K562 (cell line): Measurements from ENCODE around the gene ZRANB1. TPM values are rescaled to one million over a fixed set of nuclear protein-coding genes. Genes with fewer than 3 reads are reported as not detected.

Experiments
- MTA1 ChIP-seq: fragments of 450-650 bp; IDR thresholded peaks from 2 replicates; pipeline ENCODE4 v1.6.1; 2017; ENCODE audit warnings: borderline replicate concordance
- POLR2H ChIP-seq: IDR thresholded peaks from 2 replicates; pipeline ENCODE4 v1.6.1; 2016; ENCODE audit warnings: missing genetic modification characterization, low read depth, mild to moderate bottlenecking, control low read depth, missing compliant biosample characterization, moderate library complexity
- ZEB2 ChIP-seq: fragments of 450-650 bp; IDR thresholded peaks from 2 replicates; pipeline ENCODE4 v1.6.1; 2016
- ZNF445 ChIP-seq: fragments of 250-450 bp; sonication (Bioruptor Pico); IDR thresholded peaks from 2 replicates; pipeline ENCODE4 v1.4.0; 2020; ENCODE audit warnings: low read depth, mild to moderate bottlenecking, moderate library complexity
- ZNF77 ChIP-seq: fragments of 250-450 bp; sonication (Bioruptor Pico); IDR thresholded peaks from 2 replicates; pipeline ENCODE4 v1.5.0; 2020
- polyA plus RNA-seq, 8 experiments: library from polyadenylated mRNA; depleted of rRNA in 4 of 8; stranded (reverse) in 5 of 8; unstranded in 3 of 8; fragments of >200 nt; fragmentation: Nextera tagmentation in 2 of 8; fragmentation: Illumina TruSeq in 1 of 8; extraction: Ambion mirVana in 2 of 8; extraction: Trizol in 1 of 8; gene quantifications; 2 replicates each; pipeline versions ENCODE4 v1.2.1 to v1.2.3, GENCODE V29; 2011 to 2014; ENCODE audit warnings: inconsistent platforms in 1 of 8, missing spikeins in 1 of 8
- total RNA-seq, 7 experiments: library from RNA; depleted of rRNA in 6 of 7; stranded (reverse); fragments of >200 nt in 6 of 7; fragmentation: Illumina TruSeq in 2 of 7; extraction: Trizol in 2 of 7; gene quantifications; 2 replicates each; pipeline versions ENCODE4 v1.2.1 to v1.2.3, GENCODE V29; 2011 to 2021; ENCODE audit warnings: low replicate concordance in 1 of 7
- TF ChIP-seq, protein P1 (sequence below): fragments of 450-650 bp; formaldehyde crosslinking; IDR thresholded peaks from 2 replicates; pipeline ENCODE4 v1.4.0; 2020; ENCODE audit warnings: mild to moderate bottlenecking, moderate library complexity
- TF ChIP-seq, protein P2 (sequence below): fragments of 450-650 bp; IDR thresholded peaks from 2 replicates; pipeline ENCODE4 v1.6.1; 2016; ENCODE audit warnings: mild to moderate bottlenecking, moderate library complexity

Gene ZRANB1
- total and polyA plus RNA-seq, 9 of the 15 experiments (the other 6 are each of a cell fraction or from before 2014, with no cell fraction given): 0.07 to 1.1 (median 0.64) TPM

GRCh38 chr10:124896751-124897150, 45.2 kb upstream of the ZRANB1 start (continued):
- TF ChIP-seq POLR2H (tag): no peak
- no peak for TF ChIP-seq ZNF445
- no peak for TF ChIP-seq ZEB2
- TF ChIP-seq MTA1: no peak
- TF ChIP-seq, protein P1, sequence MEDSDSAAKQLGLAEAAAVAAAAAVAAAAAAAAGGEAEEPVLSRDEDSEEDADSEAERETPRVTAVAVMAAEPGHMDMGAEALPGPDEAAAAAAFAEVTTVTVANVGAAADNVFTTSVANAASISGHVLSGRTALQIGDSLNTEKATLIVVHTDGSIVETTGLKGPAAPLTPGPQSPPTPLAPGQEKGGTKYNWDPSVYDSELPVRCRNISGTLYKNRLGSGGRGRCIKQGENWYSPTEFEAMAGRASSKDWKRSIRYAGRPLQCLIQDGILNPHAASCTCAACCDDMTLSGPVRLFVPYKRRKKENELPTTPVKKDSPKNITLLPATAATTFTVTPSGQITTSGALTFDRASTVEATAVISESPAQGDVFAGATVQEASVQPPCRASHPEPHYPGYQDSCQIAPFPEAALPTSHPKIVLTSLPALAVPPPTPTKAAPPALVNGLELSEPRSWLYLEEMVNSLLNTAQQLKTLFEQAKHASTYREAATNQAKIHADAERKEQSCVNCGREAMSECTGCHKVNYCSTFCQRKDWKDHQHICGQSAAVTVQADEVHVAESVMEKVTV (CRISPR knock-in tag): no peak
- TF ChIP-seq ZNF77 (CRISPR knock-in tag): no peak
- TF ChIP-seq, protein P2, sequence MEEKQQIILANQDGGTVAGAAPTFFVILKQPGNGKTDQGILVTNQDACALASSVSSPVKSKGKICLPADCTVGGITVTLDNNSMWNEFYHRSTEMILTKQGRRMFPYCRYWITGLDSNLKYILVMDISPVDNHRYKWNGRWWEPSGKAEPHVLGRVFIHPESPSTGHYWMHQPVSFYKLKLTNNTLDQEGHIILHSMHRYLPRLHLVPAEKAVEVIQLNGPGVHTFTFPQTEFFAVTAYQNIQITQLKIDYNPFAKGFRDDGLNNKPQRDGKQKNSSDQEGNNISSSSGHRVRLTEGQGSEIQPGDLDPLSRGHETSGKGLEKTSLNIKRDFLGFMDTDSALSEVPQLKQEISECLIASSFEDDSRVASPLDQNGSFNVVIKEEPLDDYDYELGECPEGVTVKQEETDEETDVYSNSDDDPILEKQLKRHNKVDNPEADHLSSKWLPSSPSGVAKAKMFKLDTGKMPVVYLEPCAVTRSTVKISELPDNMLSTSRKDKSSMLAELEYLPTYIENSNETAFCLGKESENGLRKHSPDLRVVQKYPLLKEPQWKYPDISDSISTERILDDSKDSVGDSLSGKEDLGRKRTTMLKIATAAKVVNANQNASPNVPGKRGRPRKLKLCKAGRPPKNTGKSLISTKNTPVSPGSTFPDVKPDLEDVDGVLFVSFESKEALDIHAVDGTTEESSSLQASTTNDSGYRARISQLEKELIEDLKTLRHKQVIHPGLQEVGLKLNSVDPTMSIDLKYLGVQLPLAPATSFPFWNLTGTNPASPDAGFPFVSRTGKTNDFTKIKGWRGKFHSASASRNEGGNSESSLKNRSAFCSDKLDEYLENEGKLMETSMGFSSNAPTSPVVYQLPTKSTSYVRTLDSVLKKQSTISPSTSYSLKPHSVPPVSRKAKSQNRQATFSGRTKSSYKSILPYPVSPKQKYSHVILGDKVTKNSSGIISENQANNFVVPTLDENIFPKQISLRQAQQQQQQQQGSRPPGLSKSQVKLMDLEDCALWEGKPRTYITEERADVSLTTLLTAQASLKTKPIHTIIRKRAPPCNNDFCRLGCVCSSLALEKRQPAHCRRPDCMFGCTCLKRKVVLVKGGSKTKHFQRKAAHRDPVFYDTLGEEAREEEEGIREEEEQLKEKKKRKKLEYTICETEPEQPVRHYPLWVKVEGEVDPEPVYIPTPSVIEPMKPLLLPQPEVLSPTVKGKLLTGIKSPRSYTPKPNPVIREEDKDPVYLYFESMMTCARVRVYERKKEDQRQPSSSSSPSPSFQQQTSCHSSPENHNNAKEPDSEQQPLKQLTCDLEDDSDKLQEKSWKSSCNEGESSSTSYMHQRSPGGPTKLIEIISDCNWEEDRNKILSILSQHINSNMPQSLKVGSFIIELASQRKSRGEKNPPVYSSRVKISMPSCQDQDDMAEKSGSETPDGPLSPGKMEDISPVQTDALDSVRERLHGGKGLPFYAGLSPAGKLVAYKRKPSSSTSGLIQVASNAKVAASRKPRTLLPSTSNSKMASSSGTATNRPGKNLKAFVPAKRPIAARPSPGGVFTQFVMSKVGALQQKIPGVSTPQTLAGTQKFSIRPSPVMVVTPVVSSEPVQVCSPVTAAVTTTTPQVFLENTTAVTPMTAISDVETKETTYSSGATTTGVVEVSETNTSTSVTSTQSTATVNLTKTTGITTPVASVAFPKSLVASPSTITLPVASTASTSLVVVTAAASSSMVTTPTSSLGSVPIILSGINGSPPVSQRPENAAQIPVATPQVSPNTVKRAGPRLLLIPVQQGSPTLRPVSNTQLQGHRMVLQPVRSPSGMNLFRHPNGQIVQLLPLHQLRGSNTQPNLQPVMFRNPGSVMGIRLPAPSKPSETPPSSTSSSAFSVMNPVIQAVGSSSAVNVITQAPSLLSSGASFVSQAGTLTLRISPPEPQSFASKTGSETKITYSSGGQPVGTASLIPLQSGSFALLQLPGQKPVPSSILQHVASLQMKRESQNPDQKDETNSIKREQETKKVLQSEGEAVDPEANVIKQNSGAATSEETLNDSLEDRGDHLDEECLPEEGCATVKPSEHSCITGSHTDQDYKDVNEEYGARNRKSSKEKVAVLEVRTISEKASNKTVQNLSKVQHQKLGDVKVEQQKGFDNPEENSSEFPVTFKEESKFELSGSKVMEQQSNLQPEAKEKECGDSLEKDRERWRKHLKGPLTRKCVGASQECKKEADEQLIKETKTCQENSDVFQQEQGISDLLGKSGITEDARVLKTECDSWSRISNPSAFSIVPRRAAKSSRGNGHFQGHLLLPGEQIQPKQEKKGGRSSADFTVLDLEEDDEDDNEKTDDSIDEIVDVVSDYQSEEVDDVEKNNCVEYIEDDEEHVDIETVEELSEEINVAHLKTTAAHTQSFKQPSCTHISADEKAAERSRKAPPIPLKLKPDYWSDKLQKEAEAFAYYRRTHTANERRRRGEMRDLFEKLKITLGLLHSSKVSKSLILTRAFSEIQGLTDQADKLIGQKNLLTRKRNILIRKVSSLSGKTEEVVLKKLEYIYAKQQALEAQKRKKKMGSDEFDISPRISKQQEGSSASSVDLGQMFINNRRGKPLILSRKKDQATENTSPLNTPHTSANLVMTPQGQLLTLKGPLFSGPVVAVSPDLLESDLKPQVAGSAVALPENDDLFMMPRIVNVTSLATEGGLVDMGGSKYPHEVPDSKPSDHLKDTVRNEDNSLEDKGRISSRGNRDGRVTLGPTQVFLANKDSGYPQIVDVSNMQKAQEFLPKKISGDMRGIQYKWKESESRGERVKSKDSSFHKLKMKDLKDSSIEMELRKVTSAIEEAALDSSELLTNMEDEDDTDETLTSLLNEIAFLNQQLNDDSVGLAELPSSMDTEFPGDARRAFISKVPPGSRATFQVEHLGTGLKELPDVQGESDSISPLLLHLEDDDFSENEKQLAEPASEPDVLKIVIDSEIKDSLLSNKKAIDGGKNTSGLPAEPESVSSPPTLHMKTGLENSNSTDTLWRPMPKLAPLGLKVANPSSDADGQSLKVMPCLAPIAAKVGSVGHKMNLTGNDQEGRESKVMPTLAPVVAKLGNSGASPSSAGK: no peak
